Aorta (tissue), 5 donors: Measurements from ENCODE around the gene SLC25A31. TPM values are rescaled to one million over a fixed set of nuclear protein-coding genes. Genes with fewer than 3 reads are reported as not detected.

Source experiments
- ATAC-seq: fragments of 200-7000 bp; cut with Tn5 transposase; one replicate; pipeline ENCODE4 v1.9.1; 2022; ENCODE audit warnings: moderate library complexity; ENCODE audit not compliant: low FRiP score
- DNase-seq, 2 donors: peaks; one replicate each; pipeline ENCODE4 v3.0.0-alpha.2; 2020
- H3K27ac ChIP-seq, 2 donors: one replicate each; pipeline ENCODE4 v1.5.1; 2013; ENCODE audit warnings: low read length in 2 of 2, mild to moderate bottlenecking in 2 of 2, moderate library complexity in 2 of 2, control low read depth in 1 of 2, inconsistent platforms in 1 of 2, low read depth in 1 of 2
- H3K27me3 ChIP-seq, 2 donors: one replicate each; pipeline ENCODE4 v1.6.1; 2013; ENCODE audit warnings: control low read depth in 1 of 2, low read length in 1 of 2, mild to moderate bottlenecking in 1 of 2, moderate library complexity in 1 of 2; ENCODE audit not compliant: insufficient read depth in 2 of 2, control insufficient read depth in 1 of 2
- H3K36me3 ChIP-seq, 2 donors: one replicate each; pipeline ENCODE4 v1.6.1; 2013; ENCODE audit warnings: control low read depth in 1 of 2, low read length in 1 of 2, mild to moderate bottlenecking in 1 of 2; ENCODE audit not compliant: insufficient read depth in 2 of 2, control insufficient read depth in 1 of 2
- H3K4me1 ChIP-seq, 2 donors: one replicate each; pipeline ENCODE4 v1.6.1; 2013; ENCODE audit warnings: low read length in 2 of 2, control low read depth in 1 of 2, mild to moderate bottlenecking in 1 of 2, moderate library complexity in 1 of 2; ENCODE audit not compliant: insufficient read depth in 2 of 2, control insufficient read depth in 1 of 2
- H3K4me3 ChIP-seq, 2 donors: one replicate each; pipeline ENCODE4 v1.5.1; 2013; ENCODE audit warnings: low read length in 2 of 2, control low read depth in 1 of 2, mild to moderate bottlenecking in 1 of 2
- H3K9me3 ChIP-seq: one replicate; pipeline ENCODE4 v1.6.1; 2013; ENCODE audit warnings: mild to moderate bottlenecking, low read length; ENCODE audit not compliant: control insufficient read depth
- WGBS, 2 donors: extraction: QIAGEN DNeasy Blood & Tissue Kit; methylation state at CpG; one replicate each; pipeline ENCODE4 v1.1.7; 2013; 5-methylcytosine and 5-hydroxymethylcytosine counted together
- intact Hi-C, 2 donors: fragments of 100-400 bp; cut with DNase I; formaldehyde crosslinking; loops; one replicate each; pipeline versions ENCODE4 v1.14.2 to v1.15.0; 2022
- polyA plus RNA-seq, 2 donors: library from polyadenylated mRNA; stranded (reverse); fragments of 200-250 nt; gene quantifications; one replicate each; pipeline ENCODE4 v1.2.3, GENCODE V29; 2013
- total RNA-seq, 2 donors: library from RNA; stranded (reverse); fragmentation: NEBNext Ultra II Directional; extraction: Animal tissue kit (Norgen Biotek cat#: 25700); gene quantifications; one replicate each; pipeline ENCODE4 v1.2.1, GENCODE V29; 2021
- donor health status: healthy with polysubstance abuse.
- donor health status: Bipolar disorder and iron deficiency.
- donor health status: DM: no; HTN: no; CAD: no.
- donor health status: DM: no; HTN: no; CAD: no.
- donor health status: DM: yes; HTN: yes; CAD: no.

The SLC25A31 gene
- total and polyA plus RNA-seq, 4 donors: not detected

DNA sequence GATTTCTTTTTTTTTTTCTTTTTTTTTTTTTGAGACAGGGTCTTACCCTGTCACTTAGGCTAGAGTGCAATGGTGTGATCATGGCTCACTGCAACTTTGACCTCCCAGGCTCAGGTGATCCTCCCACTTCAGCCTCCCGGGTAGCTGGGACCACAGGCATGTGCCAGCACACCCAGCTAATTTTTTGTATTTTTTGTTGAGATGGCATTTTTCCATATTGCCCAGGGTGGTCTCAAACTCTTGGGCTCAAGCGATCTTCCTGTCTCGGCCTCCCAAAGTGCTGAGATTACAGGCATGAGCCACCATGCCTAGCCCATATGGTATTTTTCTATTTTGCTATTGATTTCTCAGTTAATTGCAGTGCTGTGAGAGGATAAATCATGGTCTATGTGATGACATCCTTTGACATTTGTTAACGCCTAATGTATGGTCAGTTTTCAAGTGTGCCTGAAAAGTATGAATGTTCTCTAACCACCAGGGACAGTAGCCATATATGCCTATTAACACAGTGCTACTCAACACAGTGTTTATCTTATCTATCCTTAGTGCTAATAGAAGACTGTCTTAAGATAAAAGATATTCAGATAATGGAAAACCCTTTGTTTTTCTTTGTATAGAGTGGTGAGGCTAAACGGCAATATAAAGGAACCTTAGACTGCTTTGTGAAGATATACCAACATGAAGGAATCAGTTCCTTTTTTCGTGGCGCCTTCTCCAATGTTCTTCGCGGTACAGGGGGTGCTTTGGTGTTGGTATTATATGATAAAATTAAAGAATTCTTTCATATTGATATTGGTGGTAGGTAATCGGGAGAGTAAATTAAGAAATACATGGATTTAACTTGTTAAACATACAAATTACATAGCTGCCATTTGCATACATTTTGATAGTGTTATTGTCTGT, 42.8 kb downstream of the SLC25A31 start:
- Histone ChIP-seq H3K4me1 (no peaks in the 10 kb centered on the region), H3K27me3 (no peaks in the 10 kb centered on the region), H3K4me3 (no peak overlapping the region), H3K27ac (no peak overlapping the region), H3K36me3 (no peaks in the 10 kb centered on the region), H3K9me3 (no peaks in the 10 kb centered on the region)
- no peak for DNase-seq
- 94 to 95% methylated on average over 10 of the region's 10 CpGs for WGBS, 2 donors
- intact Hi-C loops: no loop called here
- ATAC-seq: no peak

DNA sequence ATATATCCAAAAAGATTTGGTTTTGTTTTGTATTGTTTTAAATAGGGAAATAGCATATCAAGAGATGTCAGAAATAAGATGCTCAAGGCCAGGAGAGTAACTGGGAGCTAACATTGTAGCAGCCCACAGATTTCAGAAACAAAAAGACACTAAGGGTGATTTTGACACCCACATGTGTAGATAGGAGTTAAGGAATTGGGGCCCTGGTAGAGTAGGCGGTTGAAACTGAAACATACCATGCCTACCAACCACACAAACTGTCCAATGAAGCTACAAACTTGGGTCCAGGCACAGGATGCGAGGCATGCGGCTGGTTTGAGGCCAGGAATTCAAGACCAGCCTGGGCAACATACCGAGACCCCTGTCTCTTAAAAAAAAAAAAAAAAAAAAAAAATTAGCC, 45.6 kb downstream of the SLC25A31 start:
- no peaks in the 10 kb centered on the region for H3K9me3 ChIP-seq
- no peak overlapping the region for H3K4me3 ChIP-seq
- no peaks in the 10 kb centered on the region for H3K4me1 ChIP-seq
- no peak overlapping the region for H3K27ac ChIP-seq
- DNase-seq: no peak
- intact Hi-C loops: no loop called here
- no peaks in the 10 kb centered on the region for H3K27me3 ChIP-seq
- no peak for ATAC-seq
- 95 to 96% methylated on average over 4 of the region's 4 CpGs for WGBS, 2 donors
- no peaks in the 10 kb centered on the region for H3K36me3 ChIP-seq

DNA sequence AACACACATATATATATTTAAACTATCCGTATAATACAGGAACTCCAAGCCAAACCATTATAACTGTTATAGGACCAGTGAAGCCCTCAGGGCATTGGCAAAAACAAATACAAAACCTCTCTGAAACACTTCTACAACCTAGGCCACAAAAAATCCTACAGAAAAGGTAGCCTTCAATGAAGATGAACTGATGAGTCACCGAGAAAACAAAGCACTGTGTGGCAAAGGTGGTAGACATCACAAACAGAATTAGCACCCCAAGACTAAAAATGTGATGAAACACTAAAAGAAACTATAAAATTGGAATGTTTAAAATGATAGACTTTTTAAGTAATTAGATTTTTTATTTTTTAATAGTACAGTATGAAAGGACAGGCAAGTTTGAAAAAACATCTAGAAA, 46.4 kb downstream of the SLC25A31 start:
- Histone ChIP-seq H3K4me3 (no peak overlapping the region), H3K27me3 (no peaks in the 10 kb centered on the region), H3K4me1 (no peaks in the 10 kb centered on the region), H3K36me3 (no peaks in the 10 kb centered on the region), H3K9me3 (no peaks in the 10 kb centered on the region), H3K27ac (no peak overlapping the region)
- no peak for DNase-seq
- intact Hi-C loops: no loop called here
- WGBS, 2 donors: 95 to 96% methylated on average over 2 of the region's 2 CpGs
- ATAC-seq: no peak

DNA sequence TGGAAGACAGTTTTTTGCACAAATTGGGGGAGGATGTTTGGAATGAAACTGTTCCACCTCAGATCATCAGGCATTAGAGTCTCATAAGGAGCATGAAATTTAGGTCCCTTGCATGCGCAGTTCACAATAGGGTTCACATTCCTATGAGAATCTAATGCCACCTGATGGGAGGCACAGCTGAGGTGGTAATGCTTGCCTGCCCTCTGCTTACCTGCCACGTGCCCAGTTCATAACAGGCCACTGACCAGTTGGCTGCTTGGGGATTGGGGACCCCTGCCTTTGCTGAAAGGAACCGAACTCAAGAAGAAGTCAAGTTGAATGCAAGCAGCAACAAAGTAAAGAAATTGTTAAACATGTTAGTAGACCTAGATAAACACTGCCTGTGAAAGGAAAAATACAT, 47.3 kb downstream of the SLC25A31 start:
- H3K4me1 ChIP-seq: no peaks in the 10 kb centered on the region
- WGBS, 2 donors: 84 to 86% methylated on average over 3 of the region's 3 CpGs
- no peaks in the 10 kb centered on the region for H3K9me3 ChIP-seq
- no peak overlapping the region for H3K27ac ChIP-seq
- no peaks in the 10 kb centered on the region for H3K27me3 ChIP-seq
- ATAC-seq: no peak
- no peak for DNase-seq
- H3K4me3 ChIP-seq: no peak overlapping the region
- intact Hi-C loops: no loop called here
- H3K36me3 ChIP-seq: no peaks in the 10 kb centered on the region

DNA sequence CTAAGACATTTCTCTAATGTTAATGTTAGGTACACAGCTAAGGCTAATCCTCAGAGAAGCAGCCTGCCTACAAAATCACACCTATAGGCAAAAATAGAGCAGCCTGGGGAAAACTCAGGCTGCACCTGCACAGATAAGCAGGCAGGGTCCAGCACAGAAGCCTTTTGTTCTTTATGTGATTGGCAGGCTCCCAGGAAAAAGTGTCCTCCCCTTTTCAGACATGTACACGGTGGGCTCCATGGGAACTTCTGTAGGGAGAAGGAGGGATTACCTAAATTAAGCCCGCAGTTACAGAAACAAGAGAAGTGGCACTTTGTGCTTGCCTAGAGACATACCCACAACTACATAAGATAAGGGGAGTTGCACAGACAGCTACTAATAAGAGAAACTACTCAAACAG, 47.9 kb downstream of the SLC25A31 start:
- Histone ChIP-seq H3K27ac (no peak overlapping the region), H3K36me3 (no peaks in the 10 kb centered on the region), H3K4me1 (no peaks in the 10 kb centered on the region), H3K9me3 (no peaks in the 10 kb centered on the region), H3K4me3 (no peak overlapping the region), H3K27me3 (no peaks in the 10 kb centered on the region)
- intact Hi-C loops: no loop called here
- WGBS, 2 donors: 50 to 53% methylated on average over 2 of the region's 2 CpGs
- ATAC-seq (no peak), DNase-seq (no peak)

DNA sequence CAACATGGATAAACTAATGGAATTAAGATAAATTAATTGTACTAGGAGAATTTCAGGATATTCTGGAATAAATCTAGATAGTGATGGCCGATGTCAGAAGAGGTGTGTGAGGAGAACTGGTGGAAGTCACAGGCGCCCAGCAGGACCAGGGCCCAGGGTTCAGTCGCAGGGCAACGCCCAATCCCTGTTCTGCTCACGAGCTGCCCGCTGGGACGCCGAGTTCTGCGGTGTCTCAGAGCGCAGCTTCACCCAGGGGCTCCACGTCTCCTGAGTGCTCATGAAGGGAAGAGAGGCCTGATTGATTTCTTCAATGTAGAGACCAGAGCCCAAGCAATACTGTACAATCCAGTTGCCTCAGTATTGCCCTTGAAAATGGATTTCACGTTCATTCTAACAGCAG, 50.4 kb downstream of the SLC25A31 start:
- intact Hi-C loops: loop anchor here in 1 of 2 donors (5.0 to 10.0 kb wide), 3 partner anchors 156 to 282 kb away; partner anchors contain the start of genes ABHD18, LARP1B and MFSD8
- Histone ChIP-seq H3K4me1 (no peaks in the 10 kb centered on the region), H3K4me3 (no peak overlapping the region), H3K36me3 (no peaks in the 10 kb centered on the region), H3K9me3 (no peaks in the 10 kb centered on the region), H3K27ac (no peak overlapping the region), H3K27me3 (no peaks in the 10 kb centered on the region)
- 97 to 98% methylated on average over 12 of the region's 12 CpGs for WGBS, 2 donors
- no peak for DNase-seq
- no peak for ATAC-seq

DNA sequence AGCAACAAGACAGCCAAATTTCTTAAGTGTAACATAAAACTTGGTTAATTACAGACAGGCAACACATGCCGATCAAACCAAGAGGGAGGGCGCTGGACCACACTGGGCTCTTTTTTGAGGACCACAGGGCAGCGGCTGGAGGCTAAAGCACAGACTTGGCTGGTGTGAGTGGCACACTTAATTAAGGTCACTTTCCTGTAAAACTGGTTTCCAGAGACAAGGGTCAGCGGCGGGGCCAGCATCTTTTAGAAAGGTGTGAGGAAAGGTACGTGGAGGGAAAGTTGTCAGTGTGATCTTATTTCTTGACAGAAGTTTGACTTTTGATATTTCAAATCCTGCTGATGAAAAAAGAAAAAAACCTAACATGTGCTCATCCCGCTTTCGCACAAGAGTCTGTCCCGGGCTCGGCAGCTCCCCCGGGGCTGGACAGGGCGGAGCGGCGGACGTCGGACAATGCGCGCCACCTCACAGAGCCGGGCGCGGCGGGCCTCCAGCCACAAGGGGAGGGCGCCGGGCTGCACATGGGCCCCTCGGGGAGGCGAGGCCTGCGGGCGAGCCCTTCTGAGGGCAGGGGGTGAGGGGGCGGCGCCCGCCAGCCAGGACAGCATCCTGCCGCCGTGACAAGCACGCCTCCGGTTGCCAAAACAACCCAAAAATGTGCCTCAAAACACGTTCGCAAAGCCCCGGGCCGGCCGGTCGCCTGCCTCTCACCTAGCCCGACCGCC, 51.3 kb downstream of the SLC25A31 start:
- intact Hi-C loops: loop anchor here in 1 of 2 donors (2.0 to 10.0 kb wide), 4 partner anchors 99 to 281 kb away; partner anchors contain the start of genes ABHD18, LARP1B, MFSD8 and PLK4
- Histone ChIP-seq H3K27ac (peak overlapping the region in 1 of 2 donors; percentile 37), H3K4me1 (peaks cover 0 to 1% of the 10 kb centered on the region in 2 donors), H3K4me3 (peak overlapping the region; percentile 55 to 82), H3K36me3 (no peaks in the 10 kb centered on the region), H3K27me3 (no peaks in the 10 kb centered on the region), H3K9me3 (no peaks in the 10 kb centered on the region)
- 13 to 15% methylated on average over 34 to 43 of the region's 43 CpGs for WGBS, 2 donors
- DNase-seq (peak; percentile 70 to 89), ATAC-seq (peak; percentile 79)

DNA sequence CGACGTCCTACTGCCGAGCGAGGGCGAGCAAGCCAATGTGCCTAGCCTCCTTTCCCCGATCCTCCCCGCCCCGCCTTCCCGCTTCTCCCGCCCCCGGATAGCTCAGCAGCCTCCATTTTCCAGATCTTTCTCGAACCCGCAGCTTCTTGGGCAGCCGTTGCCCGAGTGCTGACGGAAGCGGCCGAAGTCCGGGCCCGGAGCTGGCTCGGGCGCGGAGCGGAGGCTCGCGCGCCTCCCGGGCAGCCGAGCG, 51.8 kb downstream of the SLC25A31 start:
- intact Hi-C loops: loop anchor here in 1 of 2 donors (2.0 to 10.0 kb wide), 4 partner anchors 99 to 280 kb away; partner anchors contain the start of genes ABHD18, LARP1B, MFSD8 and PLK4
- Histone ChIP-seq H3K27me3 (no peaks in the 10 kb centered on the region), H3K36me3 (no peaks in the 10 kb centered on the region), H3K9me3 (no peaks in the 10 kb centered on the region), H3K4me3 (peak overlapping the region; percentile 55 to 82), H3K4me1 (peaks cover 0 to 3% of the 10 kb centered on the region in 2 donors), H3K27ac (peak overlapping the region in 1 of 2 donors; percentile 37)
- peak; percentile 91 to 95 for DNase-seq
- no peak for ATAC-seq
- WGBS, 2 donors: 0% methylated on average over 30 of the region's 30 CpGs
